ENCODE measurements around the gene DCK.

- TF ChIP-seq CTCF (conservative IDR thresholded peaks at IDR 0.05; ENCODE audit: low read depth, low read length), result no peak
- TF ChIP-seq EZH2 (IDR thresholded peaks at IDR 0.05; ENCODE audit: low read length, unreplicated experiment), result no peak
- TF ChIP-seq EZH2phosphoT487 (IDR thresholded peaks at IDR 0.05; ENCODE audit: borderline replicate concordance, low read length), result no peak
These were observed 27.2 kb downstream of the DCK start for GRCh38 chr4:71020611-71021010.
